Measurements from ENCODE around the gene PARP12. TPM values are rescaled to one million over a fixed set of nuclear protein-coding genes. Genes with fewer than 3 reads are reported as not detected.

Gene PARP12
- total and polyA plus RNA-seq, 2 of the 8 experiments (the other 6 are each of a cell fraction or from before 2014, with no cell fraction given), result 9.0 to 21.5 TPM

GRCh38 chr7:139993592-139993991 lies 69.2 kb downstream of the PARP12 start (continued):
- TF ChIP-seq BRCA1 (IDR thresholded peaks at IDR 0.05; ENCODE audit: low read depth, low read length), result no peak
- no peak for TF ChIP-seq POLR2A (IDR thresholded peaks at IDR 0.05; ENCODE audit: control extremely low read depth in 1 of 2, low read depth in 2 of 2, low read length in 2 of 2)
- TF ChIP-seq CHD2 (IDR thresholded peaks at IDR 0.05; ENCODE audit: low read length), result no peak
- no peak for TF ChIP-seq TEAD4 (IDR thresholded peaks at IDR 0.05; ENCODE audit: low read depth, low read length)
- TF ChIP-seq TAF7 (optimal IDR thresholded peaks at IDR 0.05; ENCODE audit: borderline replicate concordance, low read depth, low read length), result no peak
- TF ChIP-seq CREB1 (IDR thresholded peaks at IDR 0.05), result no peak

Data from H1 (cell line).